Activated naive CD8-positive, alpha-beta T cell treated with anti-CD3 and anti-CD28 coated beads, Interleukin-2, amount 10 ng/mL, durations not matched to agents 7 days and 5 days (primary cell): ENCODE measurements around the gene ICE2. TPM values are rescaled to one million over a fixed set of nuclear protein-coding genes. Genes with fewer than 3 reads are reported as not detected.
A peak's percentile ranks its signal among the peaks of the same experiment; 100 is the strongest.

Experiments
- ATAC-seq: fragments of 150-1000 bp; cut with Tn5 transposase; one replicate; pipeline ENCODE4 v1.10.0; 2021; ENCODE audit warnings: low read depth, moderate library complexity
- POLR2A ChIA-PET: fragments of 350-600 bp; sonication (Branson Sonifier 250); formaldehyde crosslinking; loops from one replicate; lab custom pipeline; 2021; ENCODE audit warnings: antibody characterized with exemption; lab: Charles Lee
- DNase-seq: peaks from one replicate; pipeline ENCODE4 v3.0.0; 2021
- H3K27ac Mint-ChIP-seq: one replicate; pipeline ENCODE4 v1.8.0; 2022; ENCODE audit warnings: mild to moderate bottlenecking, mixed read lengths
- H3K27me3 Mint-ChIP-seq: one replicate; pipeline ENCODE4 v1.8.0; 2022; ENCODE audit warnings: mild to moderate bottlenecking, moderate library complexity, mixed read lengths
- H3K36me3 Mint-ChIP-seq: one replicate; pipeline ENCODE4 v1.8.0; 2021; ENCODE audit warnings: mild to moderate bottlenecking, mixed read lengths
- H3K4me1 Mint-ChIP-seq: one replicate; pipeline ENCODE4 v1.8.0; 2021; ENCODE audit warnings: mixed read lengths
- H3K4me3 Mint-ChIP-seq: one replicate; pipeline ENCODE4 v1.8.0; 2022; ENCODE audit warnings: mild to moderate bottlenecking, moderate library complexity, mixed read lengths
- H3K9me3 Mint-ChIP-seq: one replicate; pipeline ENCODE4 v1.8.0; 2021; ENCODE audit warnings: mixed read lengths
- total RNA-seq, 2 experiments: library from RNA; stranded (reverse); gene quantifications; one replicate each; pipeline ENCODE4 v1.2.3, GENCODE V29; 2021

ICE2 gene
- total RNA-seq, 2 experiments from 2014 or later, result 65.1 to 81.4 TPM

DNA sequence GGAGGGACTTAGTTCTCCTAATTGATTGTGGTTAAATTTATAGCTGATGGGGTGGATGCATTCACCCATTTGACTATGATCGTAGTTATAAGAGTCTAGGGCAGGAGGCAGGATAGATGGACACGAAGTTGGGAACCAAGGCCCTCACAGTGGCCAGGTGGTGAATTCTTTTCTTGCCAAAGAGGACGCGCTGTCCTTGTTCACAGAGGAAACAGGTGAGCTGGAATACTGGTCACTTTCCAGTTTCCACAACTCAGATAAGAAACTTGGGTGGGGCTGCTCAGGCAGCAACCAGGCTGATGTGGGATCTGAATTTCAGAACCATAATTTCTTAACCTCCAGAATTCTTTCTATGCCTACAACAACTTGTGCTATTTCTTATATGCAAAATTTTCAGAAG lies 34.0 kb upstream of the ICE2 start:
- no peak for DNase-seq
- Mint-ChIP-seq H3K36me3 (peaks cover 31% of the 10 kb centered on the region), H3K4me1 (peaks cover 32% of the 10 kb centered on the region), H3K4me3 (no peak overlapping the region), H3K27me3 (no peaks in the 10 kb centered on the region), H3K9me3 (no peaks in the 10 kb centered on the region), H3K27ac (no peak overlapping the region)
- POLR2A ChIA-PET, result no interaction called here
- ATAC-seq, result no peak

- no peaks in the 10 kb centered on the region for H3K9me3 Mint-ChIP-seq
- peak; percentile 44 for ATAC-seq
- H3K36me3 Mint-ChIP-seq, result peaks cover 34% of the 10 kb centered on the region
- no peaks in the 10 kb centered on the region for H3K27me3 Mint-ChIP-seq
- H3K4me3 Mint-ChIP-seq, result peak overlapping the region; percentile 62
- peak overlapping the region; percentile 78 for H3K27ac Mint-ChIP-seq
- peaks cover 36% of the 10 kb centered on the region for H3K4me1 Mint-ChIP-seq
- peak; percentile 39 for DNase-seq
- POLR2A ChIA-PET, result interaction anchor here (1.1 kb wide), 1 partner anchor 9 kb away, joined by 3 read pairs; no protein-coding TSS in a partner anchor
Observed at GRCh38 chr15:60511351-60512031, 32.5 kb upstream of the ICE2 start.

- Mint-ChIP-seq H3K4me1 (peaks cover 36% of the 10 kb centered on the region), H3K36me3 (peaks cover 43% of the 10 kb centered on the region), H3K27me3 (no peaks in the 10 kb centered on the region), H3K9me3 (no peaks in the 10 kb centered on the region), H3K4me3 (peak overlapping the region; percentile 14), H3K27ac (peak overlapping the region; percentile 22)
- ATAC-seq (no peak), DNase-seq (no peak)
- POLR2A ChIA-PET, result no interaction called here
Observed at GRCh38 chr15:60510006-60510405, 31.1 kb upstream of the ICE2 start.

DNA sequence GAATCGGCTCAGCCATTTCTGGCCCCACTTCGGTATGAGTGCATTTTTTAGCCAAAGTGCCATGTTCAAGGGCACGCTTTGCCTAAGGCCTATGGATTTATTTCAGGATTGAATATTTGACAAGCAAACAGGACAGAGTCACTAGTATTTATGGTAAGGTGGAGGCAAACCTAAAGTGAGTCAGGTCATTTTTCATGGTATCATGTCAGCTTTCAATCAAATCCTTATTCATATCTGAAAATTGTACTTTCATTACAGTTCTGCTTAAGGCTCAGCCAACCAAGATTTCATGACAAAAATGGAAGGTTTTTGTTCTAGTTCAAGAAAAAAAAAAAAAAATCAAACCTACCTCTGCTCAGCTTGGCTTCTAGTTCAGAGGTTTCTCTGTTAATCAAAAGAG lies 30.5 kb upstream of the ICE2 start:
- H3K27ac Mint-ChIP-seq, result no peak overlapping the region
- no peaks in the 10 kb centered on the region for H3K9me3 Mint-ChIP-seq
- peaks cover 36% of the 10 kb centered on the region for H3K4me1 Mint-ChIP-seq
- H3K27me3 Mint-ChIP-seq, result no peaks in the 10 kb centered on the region
- H3K4me3 Mint-ChIP-seq, result no peak overlapping the region
- no peak for DNase-seq
- POLR2A ChIA-PET, result no interaction called here
- no peak for ATAC-seq
- peaks cover 46% of the 10 kb centered on the region for H3K36me3 Mint-ChIP-seq

DNA sequence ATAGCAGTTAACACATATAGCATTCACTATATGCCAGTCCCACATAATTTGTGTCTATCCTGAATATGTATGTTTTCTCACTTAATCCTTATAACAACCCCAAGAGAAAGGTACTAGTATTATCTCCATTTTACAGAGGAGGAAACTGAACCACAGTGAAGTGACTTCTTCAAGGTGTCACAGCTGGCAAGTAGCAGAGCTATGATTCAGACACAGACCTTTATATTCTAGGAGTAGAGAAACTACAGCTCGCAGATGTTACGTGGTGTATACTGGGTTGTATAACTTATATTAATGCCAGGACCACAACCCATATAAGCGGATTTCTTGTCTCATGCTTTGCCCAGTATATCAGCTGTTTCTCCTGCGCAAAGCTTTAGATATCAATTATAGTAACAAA lies 29.5 kb upstream of the ICE2 start:
- peaks cover 36% of the 10 kb centered on the region for H3K4me1 Mint-ChIP-seq
- no peak overlapping the region for H3K4me3 Mint-ChIP-seq
- DNase-seq, result no peak
- no peak for ATAC-seq
- no peaks in the 10 kb centered on the region for H3K9me3 Mint-ChIP-seq
- no peaks in the 10 kb centered on the region for H3K27me3 Mint-ChIP-seq
- H3K27ac Mint-ChIP-seq, result peak overlapping the region; percentile 78
- peaks cover 37% of the 10 kb centered on the region for H3K36me3 Mint-ChIP-seq
- POLR2A ChIA-PET, result interaction anchor here (1.0 to 1.2 kb wide), 4 partner anchors 11 to 82 kb away, joined by 3 to 6 read pairs (median 4); partner anchors contain the start of gene ICE2

- peaks cover 36% of the 10 kb centered on the region for H3K36me3 Mint-ChIP-seq
- H3K4me3 Mint-ChIP-seq, result peak overlapping the region; percentile 41
Observed at GRCh38 chr15:60507596-60508424, 28.9 kb upstream of the ICE2 start.

DNA sequence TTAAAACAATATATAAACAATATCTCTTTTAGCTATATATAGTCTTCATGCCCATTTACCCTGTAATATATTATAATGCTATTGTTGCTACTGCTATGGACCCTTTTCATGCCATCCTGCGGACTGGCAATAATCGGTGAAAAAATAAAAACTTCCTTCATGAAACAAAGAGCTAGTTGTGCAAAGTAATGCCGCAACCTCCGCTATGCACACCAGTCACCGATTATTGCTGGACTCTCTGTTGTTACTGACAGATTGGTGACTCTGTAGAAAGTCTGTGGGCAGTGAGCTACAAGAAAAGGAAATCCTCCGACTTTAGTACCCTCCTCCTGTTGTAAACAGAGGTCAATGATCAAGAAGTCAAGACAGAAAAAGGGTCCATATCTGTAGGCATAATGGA lies 17.9 kb upstream of the ICE2 start:
- ATAC-seq (no peak), DNase-seq (no peak)
- Mint-ChIP-seq H3K4me1 (peaks cover 5% of the 10 kb centered on the region), H3K4me3 (no peak overlapping the region), H3K36me3 (peaks cover 35% of the 10 kb centered on the region), H3K9me3 (no peaks in the 10 kb centered on the region), H3K27ac (no peak overlapping the region), H3K27me3 (no peaks in the 10 kb centered on the region)
- POLR2A ChIA-PET, result interaction anchor here (1.4 kb wide), 1 partner anchor 99 kb away, joined by 3 read pairs; the partner anchor contains the start of gene ANXA2

More at GRCh38 chr15:60507596-60508424, 28.9 kb upstream of the ICE2 start:
- Mint-ChIP-seq H3K27me3 (no peaks in the 10 kb centered on the region), H3K4me1 (peaks cover 35% of the 10 kb centered on the region), H3K27ac (peak overlapping the region; percentile 78), H3K9me3 (no peaks in the 10 kb centered on the region)
- POLR2A ChIA-PET, result interaction anchor here (1.0 to 1.2 kb wide), 4 partner anchors 12 to 83 kb away, joined by 3 to 6 read pairs (median 4); partner anchors contain the start of gene ICE2
- ATAC-seq (peak; percentile 72), DNase-seq (no peak)

DNA sequence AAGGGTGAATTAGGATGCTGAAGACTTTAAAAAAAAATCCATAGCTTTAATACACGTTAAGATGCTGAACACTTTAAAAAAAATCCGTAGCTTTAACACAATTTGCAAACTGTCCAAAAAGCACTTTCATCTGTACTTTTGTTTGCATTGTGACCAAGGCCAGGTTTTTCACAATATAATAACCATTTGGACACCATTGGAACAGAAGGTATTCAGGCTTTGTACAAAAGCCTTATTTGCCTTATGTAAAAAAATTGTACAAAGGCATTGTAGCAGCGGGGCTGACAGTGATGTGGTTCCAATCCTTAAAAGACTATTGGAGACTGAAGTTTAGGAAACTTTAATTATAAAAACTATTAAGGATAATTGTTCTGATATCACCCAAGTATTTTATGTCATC lies 15.2 kb upstream of the ICE2 start:
- DNase-seq (no peak), ATAC-seq (no peak)
- Mint-ChIP-seq H3K36me3 (peaks cover 24% of the 10 kb centered on the region), H3K4me1 (peaks cover 8% of the 10 kb centered on the region), H3K27ac (no peak overlapping the region), H3K4me3 (no peak overlapping the region), H3K27me3 (no peaks in the 10 kb centered on the region), H3K9me3 (no peaks in the 10 kb centered on the region)
- POLR2A ChIA-PET, result interaction anchor here (0.5 to 1.3 kb wide), 3 partner anchors 15 to 1564 kb away, joined by 3 to 4 read pairs (median 3); no protein-coding TSS in a partner anchor

DNA sequence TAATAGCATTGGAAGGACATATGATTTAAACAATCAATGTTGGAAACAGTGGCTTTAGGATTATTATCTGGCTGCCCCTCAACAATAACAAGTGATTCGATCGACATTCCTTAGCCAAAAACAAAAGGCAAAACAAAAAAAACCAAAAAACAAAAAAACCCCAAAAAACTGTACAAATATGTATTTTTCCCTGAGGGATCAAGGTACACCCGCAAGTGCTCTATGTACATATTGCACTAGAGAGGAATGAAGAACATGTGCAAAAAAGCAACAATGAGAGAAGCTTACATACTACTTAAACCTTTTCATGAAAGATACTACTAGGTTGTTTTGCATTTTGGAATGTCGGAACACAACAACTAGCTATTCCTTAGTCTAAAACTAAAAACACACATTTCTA lies 14.2 kb upstream of the ICE2 start:
- H3K36me3 Mint-ChIP-seq, result peaks cover 20% of the 10 kb centered on the region

DNA sequence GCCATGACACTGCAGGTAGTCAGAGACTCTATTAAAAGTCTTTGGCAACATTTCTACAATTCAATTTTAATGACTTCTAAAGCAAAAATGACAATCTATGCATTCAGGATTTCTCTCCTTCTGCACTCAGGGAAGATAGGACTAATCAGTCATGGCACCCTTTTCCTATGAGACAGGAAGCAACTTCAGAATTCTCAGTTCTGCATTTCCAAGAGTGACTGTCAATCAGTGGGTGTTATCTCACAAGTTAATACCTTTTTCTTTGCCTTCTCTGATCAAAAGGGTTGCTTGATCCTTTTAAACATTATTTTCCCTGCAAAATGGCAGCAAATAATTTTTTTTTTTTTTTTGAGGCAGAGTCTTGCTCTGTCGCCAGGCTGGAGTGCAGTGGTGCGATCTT lies 7.8 kb upstream of the ICE2 start:
- POLR2A ChIA-PET, result no interaction called here
- no peak overlapping the region for H3K4me3 Mint-ChIP-seq
- H3K9me3 Mint-ChIP-seq, result no peaks in the 10 kb centered on the region
- H3K27ac Mint-ChIP-seq, result no peak overlapping the region
- peaks cover 4% of the 10 kb centered on the region for H3K36me3 Mint-ChIP-seq
- DNase-seq (no peak), ATAC-seq (no peak)
- H3K27me3 Mint-ChIP-seq, result no peaks in the 10 kb centered on the region
- peaks cover 10% of the 10 kb centered on the region for H3K4me1 Mint-ChIP-seq

More for the DNA sequence above, 14.2 kb upstream of the ICE2 start:
- ATAC-seq, result no peak
- H3K27me3 Mint-ChIP-seq, result no peaks in the 10 kb centered on the region
- H3K27ac Mint-ChIP-seq, result no peak overlapping the region
- POLR2A ChIA-PET, result no interaction called here
- H3K9me3 Mint-ChIP-seq, result no peaks in the 10 kb centered on the region
- H3K4me3 Mint-ChIP-seq, result no peak overlapping the region
- peaks cover 8% of the 10 kb centered on the region for H3K4me1 Mint-ChIP-seq
- DNase-seq, result no peak

GRCh38 chr15:60485365-60486055 lies 6.6 kb upstream of the ICE2 start:
- H3K27me3 Mint-ChIP-seq, result no peaks in the 10 kb centered on the region
- H3K4me1 Mint-ChIP-seq, result peaks cover 9% of the 10 kb centered on the region
- H3K36me3 Mint-ChIP-seq, result peaks cover 2% of the 10 kb centered on the region
- no peak for DNase-seq
- no peak overlapping the region for H3K27ac Mint-ChIP-seq
- POLR2A ChIA-PET, result no interaction called here
- no peaks in the 10 kb centered on the region for H3K9me3 Mint-ChIP-seq
- no peak overlapping the region for H3K4me3 Mint-ChIP-seq
- ATAC-seq, result no peak

GRCh38 chr15:60483042-60483441 lies 4.1 kb upstream of the ICE2 start:
- H3K4me1 Mint-ChIP-seq, result peaks cover 24% of the 10 kb centered on the region
- H3K27ac Mint-ChIP-seq, result no peak overlapping the region
- H3K36me3 Mint-ChIP-seq, result peaks cover 3% of the 10 kb centered on the region
- no peak for DNase-seq
- POLR2A ChIA-PET, result no interaction called here
- H3K27me3 Mint-ChIP-seq, result no peaks in the 10 kb centered on the region
- ATAC-seq, result no peak
- H3K9me3 Mint-ChIP-seq, result no peaks in the 10 kb centered on the region
- no peak overlapping the region for H3K4me3 Mint-ChIP-seq

DNA sequence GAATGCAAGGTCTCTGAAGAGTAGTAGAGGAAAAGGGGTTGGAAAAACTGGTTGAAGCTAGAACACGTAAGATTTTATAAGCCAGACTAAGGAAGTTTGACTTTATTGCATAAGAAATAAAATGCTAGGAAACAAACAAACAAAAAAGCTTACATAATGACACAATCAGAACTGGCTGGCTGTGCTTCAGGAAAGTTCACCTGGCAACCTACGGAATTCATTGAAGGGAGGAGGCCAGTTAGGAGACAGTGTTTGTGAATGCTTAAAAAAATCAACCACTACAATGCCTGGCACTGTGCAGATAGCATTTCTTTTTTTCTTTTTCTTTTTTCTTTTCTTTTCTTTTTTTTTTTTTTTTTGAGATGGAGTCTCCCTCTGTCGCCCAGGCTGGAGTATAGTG lies 1.9 kb upstream of the ICE2 start:
- H3K9me3 Mint-ChIP-seq, result no peaks in the 10 kb centered on the region
- H3K27me3 Mint-ChIP-seq, result no peaks in the 10 kb centered on the region
- no peak overlapping the region for H3K4me3 Mint-ChIP-seq
- no peak for ATAC-seq
- DNase-seq, result no peak
- peak overlapping the region; percentile 99 for H3K27ac Mint-ChIP-seq
- POLR2A ChIA-PET, result interaction anchor here (0.7 to 1.3 kb wide), 2 partner anchors 82 to 102 kb away, joined by 4 to 5 read pairs; no protein-coding TSS in a partner anchor
- peaks cover 42% of the 10 kb centered on the region for H3K4me1 Mint-ChIP-seq
- peaks cover 4% of the 10 kb centered on the region for H3K36me3 Mint-ChIP-seq
